Measurements from ENCODE around the gene MEDAG.

MEDAG gene

GRCh38 chr13:30905932-30906383 is at the start of gene MEDAG:
Gene MEDAG, plus strand, starts transcription at chr13:30906271. Its CDS starts 245 bp downstream, at chr13:30906516.
- FAIRE-seq (no peak), DNase-seq (ENCODE audit: low spot score) (no peak)

- DNase-seq (ENCODE audit: low spot score): no peak
- no peak for FAIRE-seq
Measured at GRCh38 chr13:30857018-30857417, 49.1 kb upstream of the MEDAG start.

- no peak for DNase-seq (ENCODE audit: low spot score)
- FAIRE-seq: no peak
Measured at GRCh38 chr13:30857636-30858035, 48.4 kb upstream of the MEDAG start.

- DNase-seq (ENCODE audit: low spot score): no peak
- no peak for FAIRE-seq
Measured at GRCh38 chr13:30859326-30859725, 46.7 kb upstream of the MEDAG start.

GRCh38 chr13:30861163-30861562 is 44.9 kb upstream of the MEDAG start:
- no peak for DNase-seq (ENCODE audit: low spot score)
- FAIRE-seq: no peak

- FAIRE-seq (no peak), DNase-seq (ENCODE audit: low spot score) (no peak)
Measured at GRCh38 chr13:30861836-30862467, 44.1 kb upstream of the MEDAG start.

GRCh38 chr13:30862707-30863106 is 43.4 kb upstream of the MEDAG start:
- no peak for FAIRE-seq
- DNase-seq (ENCODE audit: low spot score): no peak

- no peak for FAIRE-seq
- DNase-seq (ENCODE audit: low spot score): no peak
Measured at GRCh38 chr13:30863231-30863630, 42.8 kb upstream of the MEDAG start.

GRCh38 chr13:30863796-30864195 is 42.3 kb upstream of the MEDAG start:
- DNase-seq (ENCODE audit: low spot score): no peak
- FAIRE-seq: no peak

- FAIRE-seq (no peak), DNase-seq (ENCODE audit: low spot score) (no peak)
Measured at GRCh38 chr13:30864433-30865122, 41.5 kb upstream of the MEDAG start.

GRCh38 chr13:30865123-30866049 is 40.7 kb upstream of the MEDAG start:
- DNase-seq (ENCODE audit: low spot score) (peak; percentile 72), FAIRE-seq (no peak)

GRCh38 chr13:30866677-30867076 is 39.4 kb upstream of the MEDAG start:
- FAIRE-seq: no peak
- no peak for DNase-seq (ENCODE audit: low spot score)

- DNase-seq (ENCODE audit: low spot score) (no peak), FAIRE-seq (no peak)
Measured at GRCh38 chr13:30867089-30867669, 38.9 kb upstream of the MEDAG start.

GRCh38 chr13:30868799-30869470 is 37.1 kb upstream of the MEDAG start:
- no peak for DNase-seq (ENCODE audit: low spot score)
- no peak for FAIRE-seq

- DNase-seq (ENCODE audit: low spot score): no peak
- no peak for FAIRE-seq
Measured at GRCh38 chr13:30869491-30869890, 36.6 kb upstream of the MEDAG start.

- peak; percentile 79 for DNase-seq (ENCODE audit: low spot score)
- peak; percentile 37 for FAIRE-seq
Measured at GRCh38 chr13:30870049-30870884, 35.8 kb upstream of the MEDAG start.

GRCh38 chr13:30870916-30871587 is 35.0 kb upstream of the MEDAG start:
- no peak for DNase-seq (ENCODE audit: low spot score)
- no peak for FAIRE-seq

GRCh38 chr13:30871588-30872275 is 34.3 kb upstream of the MEDAG start:
- DNase-seq (ENCODE audit: low spot score) (no peak), FAIRE-seq (no peak)

GRCh38 chr13:30872276-30872594 is 33.8 kb upstream of the MEDAG start:
- DNase-seq (ENCODE audit: low spot score): no peak

More at GRCh38 chr13:30872276-30872594, 33.8 kb upstream of the MEDAG start:
- FAIRE-seq: no peak

Data from urothelium cell line (cell line).